Nasal cavity respiratory epithelium epithelial cell of viscerocranial mucosa (primary cell): ENCODE measurements around the gene SLC38A4. TPM values are rescaled to one million over a fixed set of nuclear protein-coding genes. Genes with fewer than 3 reads are reported as not detected.

Experiments
- total RNA-seq: library from RNA; depleted of rRNA; stranded (reverse); fragments of >200 nt; gene quantifications from 2 replicates; pipeline ENCODE4 v1.2.3, GENCODE V29; 2014

The SLC38A4 gene, protein sequence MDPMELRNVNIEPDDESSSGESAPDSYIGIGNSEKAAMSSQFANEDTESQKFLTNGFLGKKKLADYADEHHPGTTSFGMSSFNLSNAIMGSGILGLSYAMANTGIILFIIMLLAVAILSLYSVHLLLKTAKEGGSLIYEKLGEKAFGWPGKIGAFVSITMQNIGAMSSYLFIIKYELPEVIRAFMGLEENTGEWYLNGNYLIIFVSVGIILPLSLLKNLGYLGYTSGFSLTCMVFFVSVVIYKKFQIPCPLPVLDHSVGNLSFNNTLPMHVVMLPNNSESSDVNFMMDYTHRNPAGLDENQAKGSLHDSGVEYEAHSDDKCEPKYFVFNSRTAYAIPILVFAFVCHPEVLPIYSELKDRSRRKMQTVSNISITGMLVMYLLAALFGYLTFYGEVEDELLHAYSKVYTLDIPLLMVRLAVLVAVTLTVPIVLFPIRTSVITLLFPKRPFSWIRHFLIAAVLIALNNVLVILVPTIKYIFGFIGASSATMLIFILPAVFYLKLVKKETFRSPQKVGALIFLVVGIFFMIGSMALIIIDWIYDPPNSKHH
- total RNA-seq = 1.0 and 2.8 TPM in 2 replicates

DNA sequence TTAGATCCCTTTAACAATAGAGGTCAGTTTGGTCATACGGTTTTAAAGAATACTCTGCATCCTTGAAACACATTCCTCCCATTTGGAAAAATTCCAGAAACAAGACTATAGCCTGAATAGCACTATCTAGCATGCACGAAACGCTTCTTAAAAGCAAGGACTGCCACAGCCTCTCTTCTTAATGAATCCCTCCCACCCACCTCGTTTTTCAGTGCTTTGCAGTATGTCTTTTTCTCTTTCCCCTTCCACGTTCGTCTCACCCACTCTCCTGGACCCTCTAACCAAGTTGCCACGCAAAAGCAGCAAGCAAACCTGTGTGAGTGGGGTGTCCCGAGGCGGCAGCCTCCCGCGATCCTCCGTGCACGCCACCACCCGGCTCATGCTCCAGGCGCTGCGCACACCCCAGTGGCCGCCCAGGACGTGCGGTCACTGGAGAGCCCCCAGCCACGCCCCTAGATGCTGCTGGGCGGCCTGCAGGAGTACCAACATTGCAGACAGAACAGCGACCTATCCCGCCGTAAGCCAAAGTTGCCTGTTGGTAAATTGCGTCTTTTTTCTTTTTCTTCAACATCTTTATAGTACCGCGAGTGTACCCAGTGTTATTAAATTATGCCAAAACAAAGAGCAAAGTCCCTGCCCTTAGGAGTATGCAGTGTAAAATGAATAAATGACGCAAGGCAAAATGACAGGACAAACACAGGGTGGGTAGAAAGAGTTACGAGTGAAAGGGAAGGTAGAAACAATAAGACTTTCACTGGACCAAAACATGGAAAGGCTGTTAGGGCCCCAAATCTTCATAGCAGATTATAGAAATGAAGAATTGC lies at the start of gene SLC38A4:
TSS of gene SLC38A4 (minus strand) at position 407 of the 824 bp plus-strand sequence. CDS start 32,926 bp downstream, outside the sequence.

